ENCODE results near the gene CHMP1A. TPM values are rescaled to one million over a fixed set of nuclear protein-coding genes. Genes with fewer than 3 reads are reported as not detected.

CHMP1A gene
- total RNA-seq, 1 experiment from 2014 or later: 158 TPM

DNA sequence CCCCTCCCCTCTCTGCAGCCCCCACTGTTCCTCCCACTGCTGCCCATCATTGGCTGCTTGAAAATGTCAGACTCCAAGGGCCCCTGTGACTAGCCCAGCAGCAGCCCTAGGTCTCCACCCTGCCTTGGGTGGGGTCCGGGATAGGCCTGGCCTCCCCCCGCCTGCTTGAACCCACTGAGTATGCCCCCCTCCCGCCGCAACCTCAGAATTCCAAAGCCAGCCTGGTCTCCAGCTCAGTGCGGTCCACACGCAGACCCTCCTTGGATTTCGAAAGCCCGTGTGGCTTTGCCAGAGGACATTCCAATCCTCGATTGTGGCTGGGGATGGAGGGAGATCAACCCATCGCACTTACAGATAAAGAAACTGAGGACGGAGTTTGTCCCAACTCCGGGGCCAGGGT, 37.7 kb downstream of the CHMP1A start:
- Histone ChIP-seq H3K9me3 (ENCODE audit: control insufficient read depth in 1 of 2, insufficient read depth in 1 of 2, low read depth in 1 of 2, low read length in 2 of 2) (no peaks in the 10 kb centered on the region), H3K4me2 (ENCODE audit: low read length) (no peak overlapping the region), H3K36me3 (ENCODE audit: control insufficient read depth in 1 of 2, insufficient read depth in 2 of 2, low read length in 2 of 2) (no peaks in the 10 kb centered on the region), H2AFZ (ENCODE audit: low read depth, low read length, poor library complexity, severe bottlenecking) (no peak overlapping the region), H3K9me2 (ENCODE audit: insufficient read depth) (no peaks in the 10 kb centered on the region), H3K4me1 (ENCODE audit: control insufficient read depth in 1 of 2, insufficient read depth in 2 of 2, low read length in 2 of 2) (peaks cover 7 to 15% of the 10 kb centered on the region in 2 experiments; a peak in 3 of 4 replicates), H3K27me3 (ENCODE audit: insufficient read depth, low read length) (no peaks in the 10 kb centered on the region), H3K27ac (ENCODE audit: low read depth, low read length) (no peak overlapping the region), H3K9ac (ENCODE audit: low read length) (no peak overlapping the region), H3K79me2 (ENCODE audit: insufficient read depth, low read length) (no peaks in the 10 kb centered on the region), H4K20me1 (ENCODE audit: insufficient read depth) (no peaks in the 10 kb centered on the region), H3K4me3 (replicated peaks in 1 of 2; ENCODE audit: low read depth in 1 of 2, low read length in 2 of 2) (no peak overlapping the region)
- DNase-seq (ENCODE audit: low read depth, low spot score) (no peak), ATAC-seq (no peak)
- ChIA-PET RAD21 (ENCODE audit: low non-redundant PET in 1 of 2, low total read pairs in 2 of 2, uncharacterized antibody in 2 of 2, unreplicated experiment in 2 of 2) (no interaction called here), CTCF (interaction anchor here (1.0 kb wide), 1 partner anchor 22 kb away, joined by 3 read pairs; no protein-coding TSS in a partner anchor), POLR2A (no interaction called here)
- no peak for TF ChIP-seq POLR2A (IDR thresholded peaks at IDR 0.05; ENCODE audit: borderline replicate concordance, extremely low read depth, insufficient read depth, insufficient read length)
- intact Hi-C loops (cut with micrococcal nuclease): no loop called here
- BruUV-seq (replicated peaks): no TSS peak

DNA sequence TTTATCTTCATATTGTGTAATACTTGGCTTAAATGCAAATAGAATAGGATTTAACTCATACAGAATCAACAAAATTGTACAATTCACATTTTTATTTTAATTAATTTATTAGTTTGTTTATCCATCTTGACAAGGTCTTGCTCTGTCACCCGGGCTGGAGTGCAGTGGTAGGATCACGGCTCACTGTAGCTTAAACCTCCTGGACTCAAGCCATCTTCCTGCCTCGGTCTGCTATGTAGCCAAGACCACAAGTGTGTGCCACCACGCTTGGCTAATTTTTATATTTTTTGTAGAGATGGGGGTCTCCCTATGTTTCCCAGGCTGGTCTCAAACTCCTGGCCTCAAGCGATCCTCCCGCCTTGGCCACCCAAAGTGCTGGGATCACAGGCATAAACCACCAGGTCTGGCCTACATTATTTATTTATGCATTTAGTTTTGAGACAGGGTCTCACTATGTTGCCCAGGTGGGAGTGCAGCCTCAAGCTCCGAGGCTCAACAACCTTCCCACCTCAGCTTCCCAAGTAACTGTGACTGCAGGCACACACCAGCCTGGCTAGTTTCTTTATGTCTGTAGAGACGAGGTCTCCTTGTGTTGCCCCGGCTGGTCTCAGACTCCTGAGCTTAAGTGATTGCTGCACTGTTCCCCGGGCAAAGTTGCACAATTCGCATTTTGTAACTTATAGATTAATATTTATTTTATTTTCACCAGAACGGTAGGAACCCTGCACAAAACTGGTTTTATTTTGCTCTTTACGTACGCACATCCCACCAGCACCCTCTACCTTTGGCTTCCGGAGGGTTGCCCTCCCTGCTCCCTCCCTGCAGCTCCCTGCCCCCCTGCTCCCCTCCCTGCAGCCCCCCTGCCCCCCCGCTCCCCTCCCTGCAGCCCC, 39.2 kb downstream of the CHMP1A start:
- no peaks in the 10 kb centered on the region for H3K27me3 ChIP-seq (ENCODE audit: insufficient read depth, low read length)
- H4K20me1 ChIP-seq (ENCODE audit: insufficient read depth): no peaks in the 10 kb centered on the region
- no peak for TF ChIP-seq RAD21 (IDR thresholded peaks at IDR 0.05; ENCODE audit: low read depth)
- no peak for TF ChIP-seq SP1 (IDR thresholded peaks at IDR 0.05; ENCODE audit: low read depth)
- H3K4me2 ChIP-seq (ENCODE audit: low read length): no peak overlapping the region
- BruUV-seq (replicated peaks): no TSS peak
- H3K4me3 ChIP-seq (replicated peaks in 1 of 2; ENCODE audit: low read depth in 1 of 2, low read length in 2 of 2): no peak overlapping the region
- DNase-seq (ENCODE audit: low read depth, low spot score) (no peak), ATAC-seq (no peak)
- POLR2A ChIA-PET: no interaction called here
- no peaks in the 10 kb centered on the region for H3K9me3 ChIP-seq (ENCODE audit: control insufficient read depth in 1 of 2, insufficient read depth in 1 of 2, low read depth in 1 of 2, low read length in 2 of 2)
- peaks cover 7 to 15% of the 10 kb centered on the region in 2 experiments; a peak in 3 of 4 replicates for H3K4me1 ChIP-seq (ENCODE audit: control insufficient read depth in 1 of 2, insufficient read depth in 2 of 2, low read length in 2 of 2)
- H3K79me2 ChIP-seq (ENCODE audit: insufficient read depth, low read length): no peaks in the 10 kb centered on the region
- no peak overlapping the region for H3K9ac ChIP-seq (ENCODE audit: low read length)
- no peaks in the 10 kb centered on the region for H3K36me3 ChIP-seq (ENCODE audit: control insufficient read depth in 1 of 2, insufficient read depth in 2 of 2, low read length in 2 of 2)
- no peak overlapping the region for H3K27ac ChIP-seq (ENCODE audit: low read depth, low read length)
- intact Hi-C loops (cut with micrococcal nuclease): no loop called here
- CTCF ChIA-PET: interaction anchor here (1.6 kb wide), 1 partner anchor 23 kb away, joined by 3 read pairs; no protein-coding TSS in a partner anchor
- RAD21 ChIA-PET (ENCODE audit: low non-redundant PET in 1 of 2, low total read pairs in 2 of 2, uncharacterized antibody in 2 of 2, unreplicated experiment in 2 of 2): interaction anchor here in 1 of 2 experiments (1.3 kb wide), 1 partner anchor 16 kb away, joined by 3 read pairs; no protein-coding TSS in a partner anchor
- no peaks in the 10 kb centered on the region for H3K9me2 ChIP-seq (ENCODE audit: insufficient read depth)
- no peak overlapping the region for H2AFZ ChIP-seq (ENCODE audit: low read depth, low read length, poor library complexity, severe bottlenecking)

Data from HCT116 (cell line).